Raji (cell line): ENCODE results near the gene TMEM115.

Experiments
- POLR2A ChIP-seq: IDR thresholded peaks from 2 replicates; pipeline ENCODE4 v1.6.1; 2011; ENCODE audit warnings: low read depth, low read length, control low read depth; ENCODE audit not compliant: insufficient read depth

Gene TMEM115

DNA sequence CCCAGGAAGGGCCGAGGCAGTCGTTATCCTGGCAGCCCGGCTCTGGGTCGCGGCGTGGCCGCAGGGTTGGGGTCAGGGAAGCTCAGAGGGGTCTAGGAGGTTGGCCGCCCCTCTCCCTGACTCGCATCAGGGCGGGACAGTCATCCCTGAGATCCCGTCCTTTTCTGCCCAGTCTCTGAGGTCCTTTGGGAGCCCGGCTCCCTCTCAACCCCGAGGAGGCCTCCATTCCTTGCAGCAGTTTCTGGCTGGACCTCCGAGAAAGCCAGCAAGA lies 37.3 kb downstream of the TMEM115 start:
- TF ChIP-seq POLR2A: no peak

DNA sequence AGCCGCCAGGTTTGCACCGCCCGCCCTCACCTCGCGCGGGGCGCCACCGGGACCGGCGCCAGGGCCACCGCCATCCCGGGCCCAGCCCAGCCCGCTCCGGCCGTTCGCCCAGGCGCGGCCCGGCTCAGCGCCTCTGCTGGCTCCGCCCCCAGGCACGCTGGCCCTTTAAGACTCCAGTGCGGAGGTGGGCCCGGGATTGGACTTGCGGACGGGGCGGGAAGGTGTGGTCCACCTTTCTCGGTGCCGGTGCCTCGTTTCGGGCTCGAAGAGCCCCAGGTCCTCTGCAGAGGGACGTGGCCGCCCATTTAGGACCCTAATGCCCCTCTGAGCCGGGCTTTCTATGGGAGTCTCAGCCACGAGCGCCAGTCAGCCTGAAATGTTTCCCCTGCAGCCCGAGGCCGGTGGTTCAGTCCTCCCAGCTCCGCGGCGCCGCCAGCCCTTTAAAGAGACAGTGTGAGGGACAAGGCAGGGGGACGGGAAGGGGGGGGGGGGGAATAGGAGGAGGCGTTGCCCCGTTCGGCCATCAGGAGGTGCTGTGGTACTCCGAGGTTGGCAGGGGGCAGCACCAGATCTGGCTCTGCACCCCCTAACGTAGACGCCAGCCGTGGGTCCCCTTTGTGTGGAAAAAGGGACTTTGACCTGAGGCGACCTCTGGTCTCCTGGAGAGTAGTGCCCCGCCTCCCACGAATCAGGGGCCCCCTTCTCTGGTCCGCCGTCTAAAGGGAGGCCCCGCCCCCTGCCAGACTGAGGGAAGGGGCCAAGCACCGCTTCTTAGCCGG lies 37.8 kb downstream of the TMEM115 start:
- TF ChIP-seq POLR2A: peak; percentile 68

- TF ChIP-seq POLR2A: no peak
Observed at GRCh38 chr3:50320853-50321335, 38.4 kb downstream of the TMEM115 start.

GRCh38 chr3:50319894-50320625 lies 39.3 kb downstream of the TMEM115 start:
- TF ChIP-seq POLR2A: no peak

GRCh38 chr3:50319181-50319893 lies 40.0 kb downstream of the TMEM115 start:
- TF ChIP-seq POLR2A: no peak

- no peak for TF ChIP-seq POLR2A
Observed at GRCh38 chr3:50318615-50319014, 40.7 kb downstream of the TMEM115 start.

DNA sequence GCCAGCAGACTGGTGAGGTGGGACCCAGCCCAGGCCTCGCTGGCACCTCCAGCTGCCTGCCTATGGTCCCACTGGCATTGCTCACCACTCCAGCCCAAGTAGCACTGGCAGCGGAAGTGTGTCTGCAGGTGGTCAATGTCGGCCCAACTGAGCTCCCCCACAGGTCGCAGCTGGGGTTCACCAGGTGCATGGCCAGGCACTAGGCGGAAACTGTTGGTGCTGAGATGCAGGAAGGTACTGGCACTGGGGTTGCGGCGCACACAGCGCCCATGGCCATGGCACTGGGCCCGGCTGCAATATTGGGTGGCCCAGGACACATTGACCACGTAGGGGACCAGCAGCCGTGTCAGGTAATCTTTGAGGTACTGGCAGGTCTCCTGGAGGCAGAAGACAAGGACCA lies 41.2 kb downstream of the TMEM115 start:
- no peak for TF ChIP-seq POLR2A

DNA sequence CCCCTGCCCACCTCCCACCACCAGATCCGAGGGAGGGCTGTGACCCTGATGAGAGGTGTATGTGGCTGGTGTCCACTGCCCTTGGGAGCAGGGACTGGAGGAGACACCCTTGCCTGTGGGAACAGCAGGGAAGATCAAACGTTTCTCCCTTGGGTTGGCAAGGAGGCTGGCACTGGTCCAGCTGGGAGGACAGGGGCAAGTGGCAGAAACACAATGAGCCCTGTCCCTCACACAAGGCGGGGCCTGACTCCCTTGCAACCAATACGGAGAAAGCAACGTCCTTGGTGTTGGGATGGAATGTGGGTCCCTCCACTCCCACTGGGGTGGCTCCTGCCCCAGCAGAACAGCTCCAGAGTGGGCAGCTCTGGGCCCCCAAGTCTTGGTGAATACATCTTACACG lies 42.0 kb downstream of the TMEM115 start:
- no peak for TF ChIP-seq POLR2A

DNA sequence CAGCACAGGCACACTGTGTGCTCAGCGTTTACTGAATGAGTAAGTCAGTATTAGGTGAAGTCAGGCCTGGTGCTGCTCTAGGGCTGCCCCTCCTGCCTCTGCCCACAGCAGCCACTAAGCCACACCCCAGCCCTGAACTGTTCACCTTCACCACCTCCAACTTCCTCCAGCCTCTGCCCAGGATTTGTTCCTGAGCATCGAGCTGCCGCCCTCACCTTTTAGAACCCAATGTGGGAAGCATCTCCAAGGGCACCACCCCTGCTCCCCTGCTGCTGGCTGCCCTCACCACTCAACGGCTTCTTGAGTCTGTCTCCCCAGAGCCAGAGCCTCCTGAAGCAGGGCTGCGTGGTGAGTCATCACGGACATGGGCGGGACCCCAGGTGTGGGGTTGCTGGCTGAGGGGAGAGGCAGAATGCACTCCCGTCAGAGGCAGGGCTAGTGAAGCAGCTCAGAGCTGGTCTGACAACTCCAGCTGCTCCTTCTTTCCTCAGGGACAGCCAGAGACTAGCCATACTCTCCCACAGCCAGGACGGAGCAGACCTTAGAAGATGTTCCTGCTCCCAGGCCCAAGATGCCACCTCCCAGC lies 42.6 kb downstream of the TMEM115 start:
- no peak for TF ChIP-seq POLR2A

DNA sequence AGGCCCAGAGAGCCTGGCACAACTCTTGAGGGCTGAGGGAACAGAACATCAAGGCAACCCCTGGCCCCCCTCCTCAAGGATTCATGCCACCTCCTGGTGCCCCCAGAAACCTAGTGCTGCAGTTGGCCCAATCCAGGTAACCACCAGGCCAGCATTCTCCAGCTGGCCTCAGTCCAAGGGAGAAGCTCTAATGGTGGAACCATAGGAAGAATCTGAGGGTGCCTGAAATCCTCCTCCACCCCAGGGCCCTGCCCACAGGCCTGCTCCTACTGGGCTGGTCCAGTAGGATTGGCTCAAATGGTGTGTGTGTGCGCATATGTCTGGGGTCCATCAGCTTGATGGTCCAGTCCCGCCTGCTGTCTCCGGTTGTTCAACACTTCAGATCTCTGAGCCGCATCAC lies 44.5 kb downstream of the TMEM115 start:
- TF ChIP-seq POLR2A: no peak

- no peak for TF ChIP-seq POLR2A
Observed at GRCh38 chr3:50314342-50314741, 45.0 kb downstream of the TMEM115 start.
